NCI-H2081 (cell line): ENCODE measurements around the gene NUB1.

ENCODE experiments used
- DNase-seq, 2 experiments: peaks; one replicate each; lab custom pipeline; 2025; lab: John Stamatoyannopoulos, UW

NUB1 gene

GRCh38 chr7:151389096-151389767, 47.6 kb downstream of the NUB1 start:
- no peak for DNase-seq

GRCh38 chr7:151389768-151390597, 48.4 kb downstream of the NUB1 start:
- no peak for DNase-seq

GRCh38 chr7:151390598-151391357, 49.2 kb downstream of the NUB1 start:
- DNase-seq: no peak

- no peak for DNase-seq
Measured at GRCh38 chr7:151391358-151391730, 49.7 kb downstream of the NUB1 start.

- DNase-seq: no peak
Measured at GRCh38 chr7:151392002-151392401, 50.4 kb downstream of the NUB1 start.

GRCh38 chr7:151392426-151392825, 50.8 kb downstream of the NUB1 start:
- no peak for DNase-seq

- DNase-seq: no peak
Measured at GRCh38 chr7:151393031-151393977, 51.7 kb downstream of the NUB1 start.

- no peak for DNase-seq
Measured at GRCh38 chr7:151394076-151395035, 52.7 kb downstream of the NUB1 start.

- DNase-seq: no peak
Measured at GRCh38 chr7:151395036-151395367, 53.4 kb downstream of the NUB1 start.

GRCh38 chr7:151396328-151396970, 54.8 kb downstream of the NUB1 start:
- DNase-seq: no peak

GRCh38 chr7:151397026-151397425, 55.4 kb downstream of the NUB1 start:
- DNase-seq: no peak

GRCh38 chr7:151398446-151399304, 57.1 kb downstream of the NUB1 start:
- no peak for DNase-seq

GRCh38 chr7:151399305-151399601, 57.6 kb downstream of the NUB1 start:
- no peak for DNase-seq

GRCh38 chr7:151399906-151400305, 58.3 kb downstream of the NUB1 start:
- DNase-seq: no peak

- no peak for DNase-seq
Measured at GRCh38 chr7:151400626-151401315, 59.2 kb downstream of the NUB1 start.

- no peak for DNase-seq
Measured at GRCh38 chr7:151402029-151402835, 60.6 kb downstream of the NUB1 start.

GRCh38 chr7:151403764-151404163, 62.2 kb downstream of the NUB1 start:
- no peak for DNase-seq
